Astrocyte (in vitro differentiated cells and primary cell): ENCODE data around the gene PCP4L1. TPM values are rescaled to one million over a fixed set of nuclear protein-coding genes. Genes with fewer than 3 reads are reported as not detected.
"Not testable (repeated sequence)": the region's sequence is repeated elsewhere in the genome, so short reads cannot be mapped to it uniquely, and the experiment has no call there.

ENCODE experiments used
- DNase-seq: peaks from one replicate; pipeline ENCODE4 v3.0.0-alpha.2; 2010; ENCODE audit warnings: low read depth
- FAIRE-seq: peaks from 2 replicates; lab custom pipeline; 2011; peaks lifted over from hg19 to GRCh38; lab: Jason Lieb, UNC
- H2AFZ ChIP-seq: 2 replicates; pipeline ENCODE4 v1.6.0; 2012; ENCODE audit warnings: low read depth, low read length, inconsistent platforms
- H3K27ac ChIP-seq: 2 replicates; pipeline ENCODE4 v1.5.1; 2011; ENCODE audit warnings: low read depth, low read length, inconsistent platforms
- H3K27me3 ChIP-seq: 2 replicates; pipeline ENCODE4 v1.6.0; 2011; ENCODE audit warnings: low read length, inconsistent platforms; ENCODE audit not compliant: insufficient read depth
- H3K36me3 ChIP-seq: 2 replicates; pipeline ENCODE4 v1.5.1; 2011; ENCODE audit warnings: low read length, inconsistent platforms; ENCODE audit not compliant: insufficient read depth
- H3K4me1 ChIP-seq: 2 replicates; pipeline ENCODE4 v1.5.1; 2011; ENCODE audit warnings: low read length, inconsistent platforms; ENCODE audit not compliant: insufficient read depth
- H3K4me2 ChIP-seq: 2 replicates; pipeline ENCODE4 v1.6.0; 2012; ENCODE audit warnings: low read length, inconsistent platforms
- H3K4me3 ChIP-seq: 2 replicates; pipeline ENCODE4 v1.5.1; 2011; ENCODE audit warnings: low read depth, mild to moderate bottlenecking, low read length, inconsistent platforms; ENCODE audit not compliant: insufficient read depth
- H3K79me2 ChIP-seq: 2 replicates; pipeline ENCODE4 v1.6.0; 2012; ENCODE audit warnings: mild to moderate bottlenecking, low read length, inconsistent platforms; ENCODE audit not compliant: insufficient read depth
- H3K9ac ChIP-seq: 2 replicates; pipeline ENCODE4 v1.6.0; 2012; ENCODE audit warnings: mild to moderate bottlenecking, low read length, inconsistent platforms
- H3K9me3 ChIP-seq: 2 replicates; pipeline ENCODE4 v1.5.1; 2012; ENCODE audit warnings: low read depth, mild to moderate bottlenecking, low read length, inconsistent platforms; ENCODE audit not compliant: insufficient read depth
- H4K20me1 ChIP-seq: 2 replicates; pipeline ENCODE4 v1.6.0; 2012; ENCODE audit warnings: low read length, inconsistent platforms; ENCODE audit not compliant: insufficient read depth
- H3K27ac Mint-ChIP-seq: one replicate; pipeline ENCODE4 v1.8.0; 2021; ENCODE audit warnings: mild to moderate bottlenecking, mixed read lengths; ENCODE audit not compliant: unreplicated experiment
- H3K27me3 Mint-ChIP-seq: one replicate; pipeline ENCODE4 v1.8.0; 2021; ENCODE audit warnings: low read depth, mixed read lengths; ENCODE audit not compliant: unreplicated experiment
- H3K36me3 Mint-ChIP-seq: one replicate; pipeline ENCODE4 v1.8.0; 2021; ENCODE audit warnings: low read depth, mixed read lengths; ENCODE audit not compliant: unreplicated experiment
- H3K4me1 Mint-ChIP-seq: one replicate; pipeline ENCODE4 v1.8.0; 2021; ENCODE audit warnings: low read depth, mixed read lengths; ENCODE audit not compliant: unreplicated experiment
- H3K4me3 Mint-ChIP-seq: one replicate; pipeline ENCODE4 v1.8.0; 2021; ENCODE audit warnings: mild to moderate bottlenecking, moderate library complexity, mixed read lengths; ENCODE audit not compliant: unreplicated experiment
- H3K9me3 Mint-ChIP-seq: one replicate; pipeline ENCODE4 v1.8.0; 2021; ENCODE audit warnings: mild to moderate bottlenecking, mixed read lengths; ENCODE audit not compliant: unreplicated experiment
- CTCF ChIP-seq: IDR thresholded peaks from 2 replicates; pipeline ENCODE4 v1.5.1; 2011; ENCODE audit warnings: low read depth, mild to moderate bottlenecking, inconsistent platforms, low read length, moderate library complexity; ENCODE audit not compliant: insufficient read depth
- EZH2 ChIP-seq: IDR thresholded peaks from 2 replicates; pipeline ENCODE4 v1.6.1; 2012; ENCODE audit warnings: mild to moderate bottlenecking, low read length, inconsistent platforms; ENCODE audit not compliant: insufficient read depth
- total RNA-seq: library from RNA; stranded (reverse); gene quantifications from 2 replicates; pipeline ENCODE4 v1.2.1, GENCODE V29; 2021

The PCP4L1 gene
- total RNA-seq, 1 donor from 2014 or later: not detected

GRCh38 chr1:161313554-161314200, 55.1 kb downstream of the PCP4L1 start:
- peak overlapping the region; percentile 91 for H3K4me3 ChIP-seq
- FAIRE-seq: no peak
- Mint-ChIP-seq H3K36me3 (no peaks in the 10 kb centered on the region), H3K27me3 (no peaks in the 10 kb centered on the region), H3K4me1 (peaks cover 17% of the 10 kb centered on the region), H3K27ac (peak overlapping the region; percentile 99), H3K4me3 (peak overlapping the region; percentile 95), H3K9me3 (no peaks in the 10 kb centered on the region)
- no peak for TF ChIP-seq CTCF
- TF ChIP-seq EZH2: no peak
- H3K9ac ChIP-seq: peak overlapping the region; percentile 99
- no peaks in the 10 kb centered on the region for H4K20me1 ChIP-seq
- no peaks in the 10 kb centered on the region for H3K27me3 ChIP-seq
- no peaks in the 10 kb centered on the region for H3K36me3 ChIP-seq
- H3K4me1 ChIP-seq: peaks cover 10% of the 10 kb centered on the region
- H3K79me2 ChIP-seq: peaks cover 23% of the 10 kb centered on the region
- H3K4me2 ChIP-seq: peak overlapping the region; percentile 92
- H3K9me3 ChIP-seq: no peaks in the 10 kb centered on the region
- no peak for DNase-seq
- H3K27ac ChIP-seq: peak overlapping the region; percentile 95
- peak overlapping the region; percentile 98 for H2AFZ ChIP-seq

- Histone ChIP-seq H3K27ac (peak within 1 kb of the TSS; percentile 95), H3K4me2 (peak within 1 kb of the TSS; percentile 92), H3K36me3 (no peaks in the 10 kb centered on the region), H3K27me3 (no peaks in the 10 kb centered on the region), H3K79me2 (peaks cover 26% of the 10 kb centered on the region), H3K4me1 (peaks cover 10% of the 10 kb centered on the region), H3K4me3 (peak within 1 kb of the TSS; percentile 91), H2AFZ (peak within 1 kb of the TSS; percentile 98), H3K9me3 (no peaks in the 10 kb centered on the region), H3K9ac (peak within 1 kb of the TSS; percentile 99), H4K20me1 (no peaks in the 10 kb centered on the region)
- Mint-ChIP-seq H3K9me3 (no peaks in the 10 kb centered on the region), H3K4me3 (peak within 1 kb of the TSS; percentile 95), H3K36me3 (no peaks in the 10 kb centered on the region), H3K27ac (peak within 1 kb of the TSS; percentile 99), H3K27me3 (no peaks in the 10 kb centered on the region), H3K4me1 (peaks cover 15% of the 10 kb centered on the region)
- peak; percentile 46 for TF ChIP-seq CTCF
- no peak for TF ChIP-seq EZH2
- DNase-seq (peak; percentile 76), FAIRE-seq (no peak)
These were observed 55.8 kb downstream of the PCP4L1 start, which contains the start of gene SDHC for GRCh38 chr1:161314201-161314981. Gene SDHC, plus strand, starts transcription at chr1:161314381. Its CDS starts 25 bp downstream, at chr1:161314406.

- not testable (repeated sequence) for H3K36me3 Mint-ChIP-seq, H3K4me1 ChIP-seq, H4K20me1 ChIP-seq, H3K27me3 Mint-ChIP-seq, FAIRE-seq, H3K9me3 ChIP-seq, H3K36me3 ChIP-seq, H3K4me2 ChIP-seq, H3K27ac ChIP-seq, H2AFZ ChIP-seq, H3K27me3 ChIP-seq, DNase-seq, H3K4me3 ChIP-seq, H3K9ac ChIP-seq, H3K9me3 Mint-ChIP-seq
- H3K27ac Mint-ChIP-seq: peak overlapping the region; percentile 41
- H3K79me2 ChIP-seq: peaks cover 37% of the 10 kb centered on the region
- H3K4me1 Mint-ChIP-seq: peaks cover 11% of the 10 kb centered on the region
- peak overlapping the region; percentile 95 for H3K4me3 Mint-ChIP-seq
These were observed 57.5 kb downstream of the PCP4L1 start for GRCh38 chr1:161315841-161316674.
